ENCODE results near the gene TREML1.

TREML1 gene

GRCh38 chr6:41177695-41178094 is 23.5 kb upstream of the TREML1 start:
- H3K36me3 ChIP-seq (replicated peaks in 1 of 2; ENCODE audit: control insufficient read depth in 2 of 2, insufficient read depth in 2 of 2, low read length in 2 of 2), result no peaks in the 10 kb centered on the region
- no peak for DNase-seq (ENCODE audit: low spot score)
- H2BK5ac ChIP-seq (ENCODE audit: low read length), result no peak overlapping the region
- no peak overlapping the region for H3K4ac ChIP-seq (ENCODE audit: low read length)
- H3K4me3 ChIP-seq (ENCODE audit: low read length in 2 of 2), result no peak overlapping the region
- no peak overlapping the region for H2BK15ac ChIP-seq (ENCODE audit: low read length)
- no peaks in the 10 kb centered on the region for H3K9me3 ChIP-seq (replicated peaks in 1 of 2; ENCODE audit: control insufficient read depth in 2 of 2, insufficient read depth in 1 of 2, low read depth in 1 of 2, low read length in 2 of 2)
- H3K14ac ChIP-seq (ENCODE audit: low read length), result no peak overlapping the region
- H2AK5ac ChIP-seq (ENCODE audit: low read depth, low read length), result no peak overlapping the region
- H4K91ac ChIP-seq (ENCODE audit: low read depth, low read length, poor library complexity), result no peak overlapping the region
- H3K27me3 ChIP-seq (ENCODE audit: control insufficient read depth in 3 of 3, insufficient read depth in 3 of 3, low read depth in 1 of 3, low read length in 3 of 3), result peaks cover 0 to 6% (median 0%) of the 10 kb centered on the region in 3 experiments
- WGBS, 2 donors (ENCODE audit: extremely low coverage in 2 of 2, insufficient read length in 2 of 2, insufficient replicate concordance in 1 of 2), result no CpG with 5 or more reads among the region's 2 CpGs
- no peaks in the 10 kb centered on the region for H3K4me1 ChIP-seq (ENCODE audit: control insufficient read depth in 2 of 2, insufficient read depth in 1 of 2, low read depth in 1 of 2, low read length in 2 of 2)
- H4K8ac ChIP-seq (ENCODE audit: low read depth, low read length), result no peak overlapping the region
- H3K18ac ChIP-seq (ENCODE audit: low read length), result no peak overlapping the region
- no peak overlapping the region for H3K9ac ChIP-seq (ENCODE audit: low read depth, low read length, poor library complexity)
- no peak overlapping the region for H2BK12ac ChIP-seq (ENCODE audit: low read length)
- H3K4me2 ChIP-seq (ENCODE audit: insufficient read depth, low read length, poor library complexity, severe bottlenecking), result no peak overlapping the region
- no peaks in the 10 kb centered on the region for H3K79me1 ChIP-seq (ENCODE audit: low read depth, low read length)
- H3K27ac ChIP-seq (replicated peaks; ENCODE audit: low read length), result no peak overlapping the region
- no peak overlapping the region for H3K23ac ChIP-seq (ENCODE audit: low read depth, low read length, poor library complexity)
- no peak overlapping the region for H2AFZ ChIP-seq (ENCODE audit: low read length)
- no peak overlapping the region for H2BK120ac ChIP-seq (ENCODE audit: low read depth, low read length)

GRCh38 chr6:41177287-41177686 is 23.1 kb upstream of the TREML1 start:
- no CpG with 5 or more reads among the region's 3 CpGs for WGBS, 2 donors (ENCODE audit: extremely low coverage in 2 of 2, insufficient read length in 2 of 2, insufficient replicate concordance in 1 of 2)
- Histone ChIP-seq H3K36me3 (replicated peaks in 1 of 2; ENCODE audit: control insufficient read depth in 2 of 2, insufficient read depth in 2 of 2, low read length in 2 of 2) (no peaks in the 10 kb centered on the region), H3K9me3 (replicated peaks in 1 of 2; ENCODE audit: control insufficient read depth in 2 of 2, insufficient read depth in 1 of 2, low read depth in 1 of 2, low read length in 2 of 2) (no peaks in the 10 kb centered on the region), H2BK15ac (ENCODE audit: low read length) (no peak overlapping the region), H3K27ac (replicated peaks; ENCODE audit: low read length) (no peak overlapping the region), H2BK5ac (ENCODE audit: low read length) (no peak overlapping the region), H4K8ac (ENCODE audit: low read depth, low read length) (no peak overlapping the region), H3K4ac (ENCODE audit: low read length) (no peak overlapping the region), H2AK5ac (ENCODE audit: low read depth, low read length) (no peak overlapping the region), H3K23ac (ENCODE audit: low read depth, low read length, poor library complexity) (no peak overlapping the region), H3K18ac (ENCODE audit: low read length) (no peak overlapping the region), H3K4me2 (ENCODE audit: insufficient read depth, low read length, poor library complexity, severe bottlenecking) (no peak overlapping the region), H2BK12ac (ENCODE audit: low read length) (no peak overlapping the region), H3K9ac (ENCODE audit: low read depth, low read length, poor library complexity) (no peak overlapping the region), H3K79me1 (ENCODE audit: low read depth, low read length) (no peaks in the 10 kb centered on the region), H3K14ac (ENCODE audit: low read length) (no peak overlapping the region), H3K27me3 (ENCODE audit: control insufficient read depth in 3 of 3, insufficient read depth in 3 of 3, low read depth in 1 of 3, low read length in 3 of 3) (peaks cover 0 to 6% (median 0%) of the 10 kb centered on the region in 3 experiments), H4K91ac (ENCODE audit: low read depth, low read length, poor library complexity) (no peak overlapping the region), H2BK120ac (ENCODE audit: low read depth, low read length) (no peak overlapping the region), H3K4me3 (ENCODE audit: low read length in 2 of 2) (no peak overlapping the region), H2AFZ (ENCODE audit: low read length) (no peak overlapping the region), H3K4me1 (ENCODE audit: control insufficient read depth in 2 of 2, insufficient read depth in 1 of 2, low read depth in 1 of 2, low read length in 2 of 2) (no peaks in the 10 kb centered on the region)
- no peak for DNase-seq (ENCODE audit: low spot score)

- Histone ChIP-seq H3K4ac (ENCODE audit: low read length) (no peak overlapping the region), H2AK5ac (ENCODE audit: low read depth, low read length) (no peak overlapping the region), H3K36me3 (replicated peaks in 1 of 2; ENCODE audit: control insufficient read depth in 2 of 2, insufficient read depth in 2 of 2, low read length in 2 of 2) (no peaks in the 10 kb centered on the region), H3K9me3 (replicated peaks in 1 of 2; ENCODE audit: control insufficient read depth in 2 of 2, insufficient read depth in 1 of 2, low read depth in 1 of 2, low read length in 2 of 2) (no peaks in the 10 kb centered on the region), H4K91ac (ENCODE audit: low read depth, low read length, poor library complexity) (no peak overlapping the region), H2BK120ac (ENCODE audit: low read depth, low read length) (no peak overlapping the region), H3K18ac (ENCODE audit: low read length) (no peak overlapping the region), H3K4me1 (ENCODE audit: control insufficient read depth in 2 of 2, insufficient read depth in 1 of 2, low read depth in 1 of 2, low read length in 2 of 2) (no peaks in the 10 kb centered on the region), H3K4me2 (ENCODE audit: insufficient read depth, low read length, poor library complexity, severe bottlenecking) (no peak overlapping the region), H3K27me3 (ENCODE audit: control insufficient read depth in 3 of 3, insufficient read depth in 3 of 3, low read depth in 1 of 3, low read length in 3 of 3) (peaks cover 0 to 6% (median 0%) of the 10 kb centered on the region in 3 experiments), H2BK15ac (ENCODE audit: low read length) (no peak overlapping the region), H3K79me1 (ENCODE audit: low read depth, low read length) (no peaks in the 10 kb centered on the region), H2BK12ac (ENCODE audit: low read length) (no peak overlapping the region), H3K27ac (replicated peaks; ENCODE audit: low read length) (no peak overlapping the region), H4K8ac (ENCODE audit: low read depth, low read length) (no peak overlapping the region), H3K23ac (ENCODE audit: low read depth, low read length, poor library complexity) (no peak overlapping the region), H2BK5ac (ENCODE audit: low read length) (no peak overlapping the region), H3K9ac (ENCODE audit: low read depth, low read length, poor library complexity) (no peak overlapping the region), H3K14ac (ENCODE audit: low read length) (no peak overlapping the region), H3K4me3 (ENCODE audit: low read length in 2 of 2) (no peak overlapping the region), H2AFZ (ENCODE audit: low read length) (no peak overlapping the region)
- DNase-seq (ENCODE audit: low spot score), result no peak
- WGBS, 2 donors (ENCODE audit: extremely low coverage in 2 of 2, insufficient read length in 2 of 2, insufficient replicate concordance in 1 of 2), result no CpG with 5 or more reads among the region's 12 CpGs
These were observed 22.0 kb upstream of the TREML1 start for GRCh38 chr6:41176189-41176588.

GRCh38 chr6:41175084-41175483 is 20.9 kb upstream of the TREML1 start:
- Histone ChIP-seq H4K8ac (ENCODE audit: low read depth, low read length) (no peak overlapping the region), H3K27me3 (ENCODE audit: control insufficient read depth in 3 of 3, insufficient read depth in 3 of 3, low read depth in 1 of 3, low read length in 3 of 3) (peaks cover 0 to 6% (median 0%) of the 10 kb centered on the region in 3 experiments), H4K91ac (ENCODE audit: low read depth, low read length, poor library complexity) (no peak overlapping the region), H2BK5ac (ENCODE audit: low read length) (no peak overlapping the region), H3K4me1 (ENCODE audit: control insufficient read depth in 2 of 2, insufficient read depth in 1 of 2, low read depth in 1 of 2, low read length in 2 of 2) (no peaks in the 10 kb centered on the region), H3K79me1 (ENCODE audit: low read depth, low read length) (no peaks in the 10 kb centered on the region), H3K36me3 (replicated peaks in 1 of 2; ENCODE audit: control insufficient read depth in 2 of 2, insufficient read depth in 2 of 2, low read length in 2 of 2) (no peaks in the 10 kb centered on the region), H3K4me2 (ENCODE audit: insufficient read depth, low read length, poor library complexity, severe bottlenecking) (no peak overlapping the region), H3K9ac (ENCODE audit: low read depth, low read length, poor library complexity) (no peak overlapping the region), H3K14ac (ENCODE audit: low read length) (no peak overlapping the region), H3K23ac (ENCODE audit: low read depth, low read length, poor library complexity) (no peak overlapping the region), H3K9me3 (replicated peaks in 1 of 2; ENCODE audit: control insufficient read depth in 2 of 2, insufficient read depth in 1 of 2, low read depth in 1 of 2, low read length in 2 of 2) (no peaks in the 10 kb centered on the region), H2AK5ac (ENCODE audit: low read depth, low read length) (no peak overlapping the region), H3K4ac (ENCODE audit: low read length) (no peak overlapping the region), H2BK120ac (ENCODE audit: low read depth, low read length) (no peak overlapping the region), H2BK12ac (ENCODE audit: low read length) (no peak overlapping the region), H2BK15ac (ENCODE audit: low read length) (no peak overlapping the region), H3K4me3 (ENCODE audit: low read length in 2 of 2) (no peak overlapping the region), H3K18ac (ENCODE audit: low read length) (no peak overlapping the region), H2AFZ (ENCODE audit: low read length) (no peak overlapping the region), H3K27ac (replicated peaks; ENCODE audit: low read length) (no peak overlapping the region)
- no CpG with 5 or more reads among the region's 1 CpG for WGBS, 2 donors (ENCODE audit: extremely low coverage in 2 of 2, insufficient read length in 2 of 2, insufficient replicate concordance in 1 of 2)
- DNase-seq (ENCODE audit: low spot score), result no peak
